Transverse colon (tissue), 4 donors: ENCODE results near the gene F3. TPM values are rescaled to one million over a fixed set of nuclear protein-coding genes. Genes with fewer than 3 reads are reported as not detected.

Experiments used
- DNase-seq: peaks from one replicate; pipeline ENCODE4 v3.0.0-alpha.2; 2019
- H3K27ac ChIP-seq, 4 donors: fragments of 200-600 bp; sonication (generic); 2 replicates each; pipeline ENCODE4 v1.5.1; 2016 to 2018; ENCODE audit warnings: inconsistent platforms in 4 of 4
- H3K27me3 ChIP-seq: fragments of 200-600 bp; sonication (generic); 2 replicates; pipeline ENCODE4 v1.5.1; 2017; ENCODE audit warnings: inconsistent platforms
- H3K36me3 ChIP-seq, 4 donors: fragments of 200-600 bp; sonication (generic); 2 replicates each; pipeline ENCODE4 v1.5.1; 2017 to 2019; ENCODE audit warnings: inconsistent platforms in 4 of 4
- H3K4me1 ChIP-seq, 4 donors: fragments of 200-600 bp; sonication (generic); 2 replicates each; pipeline ENCODE4 v1.5.1; 2017 to 2020; ENCODE audit warnings: inconsistent platforms in 4 of 4
- H3K4me3 ChIP-seq, 4 donors: fragments of 200-600 bp; sonication (generic); 1 replicate in 1 of 4; 2 replicates in 3 of 4; pipeline versions ENCODE4 v1.5.1 to v1.6.1; 2017 to 2019; ENCODE audit warnings: inconsistent platforms in 4 of 4
- H3K9me3 ChIP-seq, 2 donors: fragments of 200-600 bp; sonication (generic); 2 replicates each; pipeline ENCODE4 v1.5.1; 2017 to 2019; ENCODE audit warnings: inconsistent platforms in 2 of 2
- EP300 ChIP-seq: sonication (generic); formaldehyde crosslinking; IDR thresholded peaks from one replicate; pipeline ENCODE4 v1.6.1; 2017; ENCODE audit warnings: antibody characterized with exemption, low read depth
- POLR2A ChIP-seq: fragments of 450-650 bp; IDR thresholded peaks from one replicate; pipeline ENCODE4 v1.6.1; 2016; ENCODE audit warnings: antibody characterized with exemption, mild to moderate bottlenecking, moderate library complexity
- POLR2AphosphoS5 ChIP-seq, 3 donors: sonication (generic); formaldehyde crosslinking; IDR thresholded peaks; one replicate each; pipeline ENCODE4 v1.6.1; 2016; ENCODE audit warnings: antibody characterized with exemption in 3 of 3
- WGBS, 2 donors: methylation state at CpG; one replicate each; pipeline ENCODE4 v1.1.5; 2018; ENCODE audit warnings: low coverage in 1 of 2; 5-methylcytosine and 5-hydroxymethylcytosine counted together
- in situ Hi-C, 4 donors: fragments of 200-750 bp; cut with MboI; loops; one replicate each; pipeline versions ENCODE4 v1.15.0 to v1.15.1; 2017; ENCODE audit warnings: low sequenced_read_pairs in 3 of 4, low pct_ligation_motif_present in 1 of 4, low pct_unique_long_range_greater_than_20kb in 1 of 4
- intact Hi-C: fragments of 100-400 bp; cut with DNase I; formaldehyde crosslinking; loops from one replicate; pipeline ENCODE4 v1.15.1; 2023; ENCODE audit warnings: low total_unique reads
- total RNA-seq, 4 donors: library from RNA; depleted of rRNA; stranded (reverse); fragments of >200 nt; gene quantifications; one replicate each; pipeline ENCODE4 v1.1.0, GENCODE V29; 2016
- TF ChIP-seq, protein P1 (sequence below), 5 experiments: fragments of 200-600 bp in 3 of 5; fragments of 450-650 bp in 2 of 5; sonication (generic) in 3 of 5; IDR thresholded peaks; 1 replicate in 2 of 5; 2 replicates in 3 of 5; pipeline ENCODE4 v1.5.1; 2016 to 2017; ENCODE audit warnings: antibody characterized with exemption in 5 of 5, inconsistent platforms in 3 of 5, mild to moderate bottlenecking in 2 of 5, moderate library complexity in 1 of 5

F3 gene
- total RNA-seq, 4 donors from 2014 or later, result 35.9 to 105 (median 59.3) TPM

DNA sequence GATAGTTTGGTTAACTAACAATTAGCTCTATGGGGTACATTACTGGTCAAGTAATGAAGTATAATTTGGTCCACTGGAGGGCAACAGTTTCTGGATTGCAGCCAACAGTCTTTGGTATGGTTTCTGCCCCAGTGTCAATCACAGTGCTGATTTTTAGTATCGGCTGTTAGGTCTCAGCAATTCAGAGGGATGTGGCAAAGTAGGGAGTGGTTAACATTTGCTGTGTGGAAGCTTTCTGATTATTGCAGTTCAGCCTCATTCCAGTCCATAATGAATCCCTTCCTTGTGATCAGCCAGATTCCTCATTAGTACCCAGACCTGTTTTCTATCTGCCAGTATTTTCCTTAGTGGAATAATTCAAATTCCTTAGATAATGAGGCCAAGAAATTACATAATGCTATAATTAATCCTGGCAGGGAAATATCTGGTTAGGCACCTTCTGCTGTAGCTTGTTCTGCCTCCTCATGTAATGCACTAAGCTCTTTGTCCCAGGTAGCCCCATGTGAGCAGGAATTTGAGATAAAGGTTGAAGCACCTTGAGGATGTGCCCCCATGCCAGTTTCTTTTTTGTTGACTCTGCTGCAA lies 14.0 kb downstream of the F3 start:
- Histone ChIP-seq H3K36me3 (no peaks in the 10 kb centered on the region), H3K9me3 (no peaks in the 10 kb centered on the region), H3K4me3 (no peak overlapping the region), H3K4me1 (peaks cover 0 to 9% (median 3%) of the 10 kb centered on the region in 4 donors), H3K27me3 (no peaks in the 10 kb centered on the region), H3K27ac (no peak overlapping the region)
- intact Hi-C loops, result no loop called here
- DNase-seq, result no peak
- in situ Hi-C loops, result loop anchor here (10.0 to 25.0 kb wide), 2 partner anchors 277 to 510 kb away; no protein-coding TSS in a partner anchor
- 18 to 33% methylated on average over 1 of the region's 1 CpG for WGBS, 2 donors
- TF ChIP-seq EP300, result no peak
- no peak for TF ChIP-seq POLR2AphosphoS5 (IDR thresholded peaks at IDR 0.05)
- TF ChIP-seq, protein P1, sequence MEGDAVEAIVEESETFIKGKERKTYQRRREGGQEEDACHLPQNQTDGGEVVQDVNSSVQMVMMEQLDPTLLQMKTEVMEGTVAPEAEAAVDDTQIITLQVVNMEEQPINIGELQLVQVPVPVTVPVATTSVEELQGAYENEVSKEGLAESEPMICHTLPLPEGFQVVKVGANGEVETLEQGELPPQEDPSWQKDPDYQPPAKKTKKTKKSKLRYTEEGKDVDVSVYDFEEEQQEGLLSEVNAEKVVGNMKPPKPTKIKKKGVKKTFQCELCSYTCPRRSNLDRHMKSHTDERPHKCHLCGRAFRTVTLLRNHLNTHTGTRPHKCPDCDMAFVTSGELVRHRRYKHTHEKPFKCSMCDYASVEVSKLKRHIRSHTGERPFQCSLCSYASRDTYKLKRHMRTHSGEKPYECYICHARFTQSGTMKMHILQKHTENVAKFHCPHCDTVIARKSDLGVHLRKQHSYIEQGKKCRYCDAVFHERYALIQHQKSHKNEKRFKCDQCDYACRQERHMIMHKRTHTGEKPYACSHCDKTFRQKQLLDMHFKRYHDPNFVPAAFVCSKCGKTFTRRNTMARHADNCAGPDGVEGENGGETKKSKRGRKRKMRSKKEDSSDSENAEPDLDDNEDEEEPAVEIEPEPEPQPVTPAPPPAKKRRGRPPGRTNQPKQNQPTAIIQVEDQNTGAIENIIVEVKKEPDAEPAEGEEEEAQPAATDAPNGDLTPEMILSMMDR (IDR thresholded peaks at IDR 0.05), result no peak
- no peak for TF ChIP-seq POLR2A

DNA sequence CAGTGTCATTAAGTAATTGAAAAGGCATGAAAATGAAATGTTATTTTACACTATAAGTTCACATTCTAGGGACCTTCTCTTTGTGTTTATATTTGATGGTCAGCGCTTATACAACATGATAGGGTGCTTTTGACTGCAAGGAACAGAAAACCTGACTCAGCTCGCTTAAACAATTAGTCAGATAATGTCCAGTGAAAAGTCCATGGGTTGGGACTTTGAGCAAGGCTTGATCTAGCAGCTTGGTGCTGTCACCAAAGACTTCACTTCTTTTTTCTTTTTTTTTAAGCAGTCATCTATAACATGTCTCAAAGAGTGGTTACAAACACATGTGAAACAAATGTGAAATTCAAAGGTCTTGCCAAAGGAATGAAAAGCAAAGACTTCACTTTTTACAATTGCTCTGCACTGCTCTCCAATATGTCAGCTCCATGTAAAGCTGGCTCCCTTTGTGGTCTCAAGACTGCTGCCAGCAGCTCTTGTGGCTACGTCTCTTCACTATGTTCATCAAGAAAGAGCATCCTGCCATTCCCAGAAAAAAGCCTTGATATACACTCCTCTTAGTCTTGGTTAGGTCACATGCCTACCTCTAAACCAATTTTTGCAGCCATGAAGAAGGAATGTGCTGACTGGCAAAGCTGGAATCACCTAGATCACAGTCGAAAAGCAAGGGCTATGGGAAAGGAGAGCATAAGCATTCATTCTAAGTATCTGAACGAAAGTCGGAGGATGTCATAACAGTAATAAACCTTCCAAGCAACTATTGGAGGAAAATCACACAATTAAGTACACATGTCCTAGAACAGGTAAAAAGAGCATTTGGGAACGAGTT lies 15.2 kb downstream of the F3 start:
- intact Hi-C loops (no loop called here), in situ Hi-C loops (loop anchor here (10.0 to 25.0 kb wide), 2 partner anchors 278 to 511 kb away; no protein-coding TSS in a partner anchor)
- Histone ChIP-seq H3K4me1 (peaks cover 0 to 8% (median 3%) of the 10 kb centered on the region in 4 donors), H3K36me3 (no peaks in the 10 kb centered on the region), H3K27me3 (no peaks in the 10 kb centered on the region), H3K9me3 (no peaks in the 10 kb centered on the region), H3K4me3 (no peak overlapping the region), H3K27ac (no peak overlapping the region)
- WGBS, 2 donors, result 80 to 90% methylated on average over 7 of the region's 7 CpGs
- TF ChIP-seq EP300 (no peak), POLR2A (no peak), POLR2AphosphoS5 (IDR thresholded peaks at IDR 0.05) (no peak)
- TF ChIP-seq, protein P1 (IDR thresholded peaks at IDR 0.05), result no peak
- DNase-seq, result no peak

DNA sequence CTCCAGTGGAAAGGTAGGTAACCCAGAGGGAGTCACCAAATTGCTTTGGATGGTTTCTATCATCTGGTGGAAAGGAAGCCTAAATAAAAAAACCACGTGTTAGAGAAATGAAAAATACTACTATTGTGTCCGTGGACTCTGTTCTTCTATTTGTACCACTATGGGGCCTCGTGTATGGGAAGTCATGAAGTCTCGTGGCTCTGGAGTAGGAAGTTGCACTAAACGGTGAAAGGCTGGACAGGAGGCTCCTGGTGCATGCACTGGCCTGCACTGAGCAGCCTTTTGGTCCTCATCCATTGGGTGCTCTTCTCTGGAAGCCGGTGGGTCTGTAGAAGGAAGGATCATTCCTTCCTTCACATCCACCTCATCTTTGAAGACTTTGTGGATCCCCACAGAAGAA lies 17.0 kb downstream of the F3 start:
- Histone ChIP-seq H3K36me3 (no peaks in the 10 kb centered on the region), H3K27ac (no peak overlapping the region), H3K4me1 (peaks cover 0 to 8% (median 3%) of the 10 kb centered on the region in 4 donors), H3K27me3 (no peaks in the 10 kb centered on the region), H3K9me3 (no peaks in the 10 kb centered on the region), H3K4me3 (no peak overlapping the region)
- DNase-seq, result no peak
- intact Hi-C loops (loop anchor here (1.0 to 5.0 kb wide), 2 partner anchors 16 to 283 kb away; no protein-coding TSS in a partner anchor), in situ Hi-C loops (loop anchor here (10.0 to 25.0 kb wide), 2 partner anchors 280 to 513 kb away; no protein-coding TSS in a partner anchor)
- WGBS, 2 donors, result 83 to 91% methylated on average over 4 to 6 of the region's 6 CpGs
- TF ChIP-seq POLR2A (no peak), POLR2AphosphoS5 (IDR thresholded peaks at IDR 0.05) (no peak), EP300 (no peak)
- TF ChIP-seq, protein P1 (IDR thresholded peaks at IDR 0.05), result no peak

DNA sequence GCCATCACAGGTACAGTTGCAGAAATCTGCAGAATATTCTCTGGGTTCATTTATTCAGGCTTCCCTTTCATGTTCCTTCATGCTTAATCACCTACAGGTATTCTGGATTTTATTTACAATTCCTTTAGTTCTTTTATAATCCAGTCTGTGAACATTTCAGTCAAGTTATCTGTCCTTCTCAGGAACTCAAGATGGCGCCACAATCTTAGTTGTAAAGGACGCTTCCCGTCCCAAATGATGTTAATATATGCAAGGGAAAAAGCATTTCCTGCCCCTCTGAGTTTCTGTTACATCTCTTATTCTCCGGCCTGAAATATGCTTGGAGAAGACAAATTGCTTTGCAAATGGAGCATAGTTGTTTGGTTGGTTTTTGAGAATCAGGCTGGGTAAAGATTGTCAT lies 19.3 kb downstream of the F3 start:
- Histone ChIP-seq H3K27ac (no peak overlapping the region), H3K4me1 (no peaks in the 10 kb centered on the region), H3K4me3 (no peak overlapping the region), H3K27me3 (no peaks in the 10 kb centered on the region), H3K36me3 (peaks cover 0 to 8% (median 3%) of the 10 kb centered on the region in 4 donors), H3K9me3 (no peaks in the 10 kb centered on the region)
- in situ Hi-C loops, result loop anchor here (10.0 to 25.0 kb wide), 2 partner anchors 282 to 515 kb away; no protein-coding TSS in a partner anchor
- WGBS, 2 donors, result 0 to 21% methylated on average over 3 to 4 of the region's 4 CpGs
- TF ChIP-seq, protein P1 (IDR thresholded peaks at IDR 0.05), result peak; percentile 23 to 44 (median 37)
- no peak for TF ChIP-seq POLR2A
- DNase-seq, result no peak
- intact Hi-C loops, result loop anchor here (5.0 kb wide), 1 partner anchor 285 kb away; no protein-coding TSS in a partner anchor
